Right lobe of liver (tissue), 4 donors: Measurements from ENCODE around the gene INAFM1.

Experiments used
- POLR2A ChIP-seq: fragments of 450-650 bp; IDR thresholded peaks from one replicate; pipeline ENCODE4 v1.6.1; 2017; ENCODE audit warnings: antibody characterized with exemption, mild to moderate bottlenecking
- TF ChIP-seq, protein P1 (sequence below), 4 donors: fragments of 200-600 bp in 3 of 4; fragments of 450-650 bp in 1 of 4; IDR thresholded peaks; one replicate each; pipeline versions ENCODE4 v1.5.1 to v1.8.0; 2016 to 2022; ENCODE audit warnings: antibody characterized with exemption in 4 of 4, mild to moderate bottlenecking in 2 of 4
- donor health status: DM: no; HTN: no; CAD: no.
- donor health status: DM: no; HTN: no; CAD: no.
- donor health status: DM: no; HTN: yes; CAD: no.

DNA sequence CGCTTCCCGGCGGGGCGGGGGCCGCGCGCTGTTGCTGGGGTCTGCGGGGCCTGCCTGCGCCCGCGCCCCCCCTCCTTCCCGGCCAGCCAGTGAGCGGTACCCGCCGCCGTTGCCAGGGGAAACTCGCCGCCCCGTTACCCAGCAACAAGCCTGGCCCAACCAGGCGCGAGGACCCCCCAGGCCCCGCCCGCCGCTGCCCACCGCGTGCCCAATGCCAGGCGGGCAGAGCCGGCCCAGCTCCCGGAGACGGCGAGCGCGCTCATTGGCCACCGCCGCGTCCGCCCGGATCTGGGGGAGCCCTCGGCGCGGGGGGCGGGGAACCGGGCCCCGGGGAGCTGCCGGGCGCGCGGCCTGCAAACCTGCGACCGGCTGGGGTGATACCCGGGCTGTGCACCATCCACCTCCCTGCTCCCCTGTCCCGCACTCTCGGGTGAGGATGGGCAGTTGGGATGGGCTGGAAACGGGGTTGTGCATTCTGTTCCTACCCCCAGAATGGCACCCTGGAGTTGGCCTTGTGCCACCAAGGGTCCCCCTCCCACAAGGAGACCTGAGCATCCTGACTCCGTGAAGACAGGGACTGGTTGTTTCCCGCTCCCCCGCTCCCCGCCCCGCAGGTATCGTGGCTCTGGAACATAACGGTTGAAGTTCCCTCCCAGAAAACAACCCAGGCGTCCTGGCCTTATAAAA is 34.9 kb upstream of the INAFM1 start:
- TF ChIP-seq, protein P1, sequence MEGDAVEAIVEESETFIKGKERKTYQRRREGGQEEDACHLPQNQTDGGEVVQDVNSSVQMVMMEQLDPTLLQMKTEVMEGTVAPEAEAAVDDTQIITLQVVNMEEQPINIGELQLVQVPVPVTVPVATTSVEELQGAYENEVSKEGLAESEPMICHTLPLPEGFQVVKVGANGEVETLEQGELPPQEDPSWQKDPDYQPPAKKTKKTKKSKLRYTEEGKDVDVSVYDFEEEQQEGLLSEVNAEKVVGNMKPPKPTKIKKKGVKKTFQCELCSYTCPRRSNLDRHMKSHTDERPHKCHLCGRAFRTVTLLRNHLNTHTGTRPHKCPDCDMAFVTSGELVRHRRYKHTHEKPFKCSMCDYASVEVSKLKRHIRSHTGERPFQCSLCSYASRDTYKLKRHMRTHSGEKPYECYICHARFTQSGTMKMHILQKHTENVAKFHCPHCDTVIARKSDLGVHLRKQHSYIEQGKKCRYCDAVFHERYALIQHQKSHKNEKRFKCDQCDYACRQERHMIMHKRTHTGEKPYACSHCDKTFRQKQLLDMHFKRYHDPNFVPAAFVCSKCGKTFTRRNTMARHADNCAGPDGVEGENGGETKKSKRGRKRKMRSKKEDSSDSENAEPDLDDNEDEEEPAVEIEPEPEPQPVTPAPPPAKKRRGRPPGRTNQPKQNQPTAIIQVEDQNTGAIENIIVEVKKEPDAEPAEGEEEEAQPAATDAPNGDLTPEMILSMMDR (IDR thresholded peaks at IDR 0.05), result no peak
- TF ChIP-seq POLR2A, result no peak
